Measurements from ENCODE around the gene CASS4.

- TF ChIP-seq CTCF (IDR thresholded peaks at IDR 0.05) (no peak), POLR2A (IDR thresholded peaks at IDR 0.05) (no peak)
These were observed 31.7 kb upstream of the CASS4 start for GRCh38 chr20:56380375-56380774.

Data from right lobe of liver (tissue), 4 donors.